Endometrial microvascular endothelial cells (primary cell): ENCODE results near the gene KCNK7. TPM values are rescaled to one million over a fixed set of nuclear protein-coding genes. Genes with fewer than 3 reads are reported as not detected.

Source experiments
- in situ Hi-C: cut with HindIII; loops from 2 replicates; pipeline ENCODE4 v1.10.0; 2017; ENCODE audit warnings: low sequenced_read_pairs, low pct_unique_long_range_greater_than_20kb; ENCODE audit errors: inconsistent ontology term
- total RNA-seq: library from RNA; depleted of rRNA; stranded (reverse); fragments of >200 nt; gene quantifications from one replicate; pipeline ENCODE4 v1.2.3, GENCODE V29; 2015; ENCODE audit errors: inconsistent ontology term

KCNK7 gene
- total RNA-seq, 1 donor from 2014 or later: 2.3 TPM

- in situ Hi-C loops: no loop called here
Measured at GRCh38 chr11:65592858-65593517, 2.6 kb downstream of the KCNK7 start.

GRCh38 chr11:65591939-65592857 is 3.4 kb downstream of the KCNK7 start:
- in situ Hi-C loops: no loop called here

- in situ Hi-C loops: no loop called here
Measured at GRCh38 chr11:65590240-65590738, 5.3 kb downstream of the KCNK7 start.

- in situ Hi-C loops: no loop called here
Measured at GRCh38 chr11:65589444-65590239, 6.0 kb downstream of the KCNK7 start.

GRCh38 chr11:65588199-65589054 is 7.2 kb downstream of the KCNK7 start:
- in situ Hi-C loops: no loop called here

GRCh38 chr11:65586676-65587075 is 8.9 kb downstream of the KCNK7 start:
- in situ Hi-C loops: no loop called here

GRCh38 chr11:65586247-65586630 is 9.4 kb downstream of the KCNK7 start:
- in situ Hi-C loops: no loop called here

GRCh38 chr11:65585396-65586246 is 10.0 kb downstream of the KCNK7 start:
- in situ Hi-C loops: no loop called here

GRCh38 chr11:65584723-65585171 is 10.9 kb downstream of the KCNK7 start:
- in situ Hi-C loops: no loop called here

- in situ Hi-C loops: no loop called here
Measured at GRCh38 chr11:65584106-65584505, 11.5 kb downstream of the KCNK7 start.

GRCh38 chr11:65583589-65583988 is 12.0 kb downstream of the KCNK7 start:
- in situ Hi-C loops: no loop called here

GRCh38 chr11:65581928-65582327 is 13.7 kb downstream of the KCNK7 start:
- in situ Hi-C loops: no loop called here

GRCh38 chr11:65580756-65581155 is 14.8 kb downstream of the KCNK7 start:
- in situ Hi-C loops: no loop called here

GRCh38 chr11:65580031-65580692 is 15.4 kb downstream of the KCNK7 start:
- in situ Hi-C loops: no loop called here

- in situ Hi-C loops: no loop called here
Measured at GRCh38 chr11:65579291-65579690, 16.3 kb downstream of the KCNK7 start.

- in situ Hi-C loops: no loop called here
Measured at GRCh38 chr11:65578667-65579066, 16.9 kb downstream of the KCNK7 start.

- in situ Hi-C loops: no loop called here
Measured at GRCh38 chr11:65578134-65578533, 17.5 kb downstream of the KCNK7 start.
